Lower leg skin (tissue), 4 donors: Measurements from ENCODE around the gene MOK. TPM values are rescaled to one million over a fixed set of nuclear protein-coding genes. Genes with fewer than 3 reads are reported as not detected.

Experiments
- DNase-seq, 2 donors: peaks; one replicate each; pipeline ENCODE4 v3.0.0-alpha.2; 2019; ENCODE audit warnings: low spot score in 2 of 2
- H3K4me3 ChIP-seq: fragments of 200-600 bp; sonication (generic); 2 replicates; pipeline ENCODE4 v1.5.1; 2017; ENCODE audit warnings: mild to moderate bottlenecking, low read depth; ENCODE audit not compliant: poor library complexity, severe bottlenecking
- CTCF ChIP-seq, 3 donors: fragments of 450-650 bp; IDR thresholded peaks; one replicate each; pipeline ENCODE4 v1.5.1; 2016; ENCODE audit warnings: antibody characterized with exemption in 3 of 3, mild to moderate bottlenecking in 3 of 3, moderate library complexity in 2 of 3
- POLR2A ChIP-seq, 2 donors: fragments of 450-650 bp; IDR thresholded peaks; one replicate each; pipeline ENCODE4 v1.6.1; 2016 to 2017; ENCODE audit warnings: antibody characterized with exemption in 2 of 2, mild to moderate bottlenecking in 1 of 2, moderate library complexity in 1 of 2
- WGBS, 2 donors: methylation state at CpG; one replicate each; pipeline ENCODE4 v1.1.5; 2018; 5-methylcytosine and 5-hydroxymethylcytosine counted together
- intact Hi-C: fragments of 100-400 bp; cut with DNase I; formaldehyde crosslinking; loops from one replicate; pipeline ENCODE4 v1.15.0; 2023; ENCODE audit warnings: low total_unique reads
- total RNA-seq, 4 donors: library from RNA; depleted of rRNA; stranded (reverse); fragments of >200 nt; gene quantifications; one replicate each; pipeline ENCODE4 v1.1.0, GENCODE V29; 2016

MOK gene
- total RNA-seq, 4 donors from 2014 or later: 2.1 to 12.2 (median 7.8) TPM

- H3K4me3 ChIP-seq: no peak overlapping the region
- DNase-seq: no peak
- TF ChIP-seq CTCF (IDR thresholded peaks at IDR 0.05): no peak
- intact Hi-C loops: loop anchor here (10.0 kb wide), 2 partner anchors 67 to 277 kb away; partner anchors contain the start of gene MOK
- 67 to 74% methylated on average over 4 of the region's 4 CpGs for WGBS, 2 donors
Observed at GRCh38 chr14:102238131-102238530, 66.8 kb downstream of the MOK start.

GRCh38 chr14:102236026-102236425, 68.9 kb downstream of the MOK start:
- no peak overlapping the region for H3K4me3 ChIP-seq
- DNase-seq: no peak
- intact Hi-C loops: loop anchor here (10.0 kb wide), 2 partner anchors 69 to 279 kb away; partner anchors contain the start of gene MOK
- WGBS, 2 donors: 94 to 97% methylated on average over 12 of the region's 12 CpGs
- no peak for TF ChIP-seq POLR2A (IDR thresholded peaks at IDR 0.05)

- 42 to 44% methylated on average over 19 of the region's 19 CpGs for WGBS, 2 donors
- intact Hi-C loops: loop anchor here (10.0 kb wide), 2 partner anchors 69 to 279 kb away; partner anchors contain the start of gene MOK
- peak; percentile 55 to 91 for DNase-seq
- TF ChIP-seq CTCF (IDR thresholded peaks at IDR 0.05) (peak in 1 of 3 donors; percentile 14), POLR2A (IDR thresholded peaks at IDR 0.05) (no peak)
- H3K4me3 ChIP-seq: no peak overlapping the region
Observed at GRCh38 chr14:102235275-102235897, 69.6 kb downstream of the MOK start.

GRCh38 chr14:102234331-102235264, 70.4 kb downstream of the MOK start:
- no peak for DNase-seq
- WGBS, 2 donors: 71 to 76% methylated on average over 34 of the region's 34 CpGs
- TF ChIP-seq POLR2A (IDR thresholded peaks at IDR 0.05) (no peak), CTCF (IDR thresholded peaks at IDR 0.05) (no peak)
- intact Hi-C loops: loop anchor here (10.0 kb wide), 2 partner anchors 70 to 280 kb away; partner anchors contain the start of gene MOK
- H3K4me3 ChIP-seq: no peak overlapping the region

- intact Hi-C loops: loop anchor here (10.0 kb wide), 2 partner anchors 72 to 282 kb away; partner anchors contain the start of gene MOK
- no peak for DNase-seq
- H3K4me3 ChIP-seq: no peak overlapping the region
- 88 to 92% methylated on average over 6 of the region's 6 CpGs for WGBS, 2 donors
- TF ChIP-seq POLR2A (IDR thresholded peaks at IDR 0.05): no peak
- TF ChIP-seq CTCF (IDR thresholded peaks at IDR 0.05): no peak
Observed at GRCh38 chr14:102233081-102233480, 71.9 kb downstream of the MOK start.

- 88 to 90% methylated on average over 9 of the region's 9 CpGs for WGBS, 2 donors
- intact Hi-C loops: loop anchor here (10.0 kb wide), 2 partner anchors 73 to 283 kb away; partner anchors contain the start of gene MOK
- H3K4me3 ChIP-seq: no peak overlapping the region
- no peak for DNase-seq
- TF ChIP-seq CTCF (IDR thresholded peaks at IDR 0.05) (no peak), POLR2A (IDR thresholded peaks at IDR 0.05) (no peak)
Observed at GRCh38 chr14:102232348-102232625, 72.7 kb downstream of the MOK start.
